HG03354 (cell line): ENCODE results near the gene AFDN.

ENCODE experiments used
- ATAC-seq: cut with Tn5 transposase; IDR thresholded peaks from one replicate; pipeline ENCODE4 v1.9.1; 2021; ENCODE audit warnings: mild to moderate bottlenecking; ENCODE audit not compliant: unreplicated experiment, poor library complexity, severe bottlenecking

Gene AFDN

GRCh38 chr6:167860550-167861226, 34.0 kb downstream of the AFDN start:
- ATAC-seq, result no peak

- no peak for ATAC-seq
Measured at GRCh38 chr6:167861424-167861823, 34.7 kb downstream of the AFDN start.

GRCh38 chr6:167863897-167864296, 37.2 kb downstream of the AFDN start:
- ATAC-seq, result no peak

- ATAC-seq, result no peak
Measured at GRCh38 chr6:167866642-167867041, 39.9 kb downstream of the AFDN start.

GRCh38 chr6:167870321-167870720, 43.6 kb downstream of the AFDN start:
- no peak for ATAC-seq

- no peak for ATAC-seq
Measured at GRCh38 chr6:167872538-167873210, 46.0 kb downstream of the AFDN start.

GRCh38 chr6:167877994-167878779, 51.5 kb downstream of the AFDN start:
- no peak for ATAC-seq

- ATAC-seq, result no peak
Measured at GRCh38 chr6:167879612-167880011, 52.9 kb downstream of the AFDN start.

- ATAC-seq, result no peak
Measured at GRCh38 chr6:167881327-167881726, 54.6 kb downstream of the AFDN start.

GRCh38 chr6:167882244-167882643, 55.5 kb downstream of the AFDN start:
- ATAC-seq, result no peak

GRCh38 chr6:167888098-167888497, 61.4 kb downstream of the AFDN start:
- no peak for ATAC-seq

GRCh38 chr6:167892835-167893815, 66.4 kb downstream of the AFDN start:
- ATAC-seq, result peak; percentile 98

GRCh38 chr6:167894965-167895364, 68.3 kb downstream of the AFDN start:
- no peak for ATAC-seq

- ATAC-seq, result no peak
Measured at GRCh38 chr6:167896648-167897047, 69.9 kb downstream of the AFDN start.

GRCh38 chr6:167898673-167899311, 72.1 kb downstream of the AFDN start:
- peak; percentile 64 for ATAC-seq

- ATAC-seq, result no peak
Measured at GRCh38 chr6:167904791-167905190, 78.1 kb downstream of the AFDN start.

GRCh38 chr6:167906899-167907298, 80.2 kb downstream of the AFDN start:
- no peak for ATAC-seq

- no peak for ATAC-seq
Measured at GRCh38 chr6:167907837-167908681, 81.3 kb downstream of the AFDN start.
